Measurements from ENCODE around the gene CEP85L.

The CEP85L gene

DNA sequence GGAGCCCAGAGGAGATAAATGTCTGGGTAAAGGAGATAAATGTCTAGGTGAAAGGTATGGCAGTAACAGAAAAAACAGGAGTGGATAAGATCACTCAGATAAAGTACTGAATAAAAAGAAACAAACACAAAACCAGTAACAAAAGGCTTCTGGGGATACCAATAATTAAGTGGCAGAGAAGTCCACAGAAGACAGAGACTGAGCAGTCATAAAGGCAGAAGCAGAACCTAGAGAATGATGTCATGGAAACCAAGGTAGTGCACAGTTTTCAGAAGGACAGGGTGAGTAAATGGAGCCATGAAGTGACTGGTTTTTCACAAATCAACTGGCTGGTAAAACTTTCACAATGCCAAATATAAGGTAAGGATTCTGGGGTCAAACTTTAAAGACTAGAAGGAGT, 184.2 kb downstream of the CEP85L start:
- TF ChIP-seq, protein P1, sequence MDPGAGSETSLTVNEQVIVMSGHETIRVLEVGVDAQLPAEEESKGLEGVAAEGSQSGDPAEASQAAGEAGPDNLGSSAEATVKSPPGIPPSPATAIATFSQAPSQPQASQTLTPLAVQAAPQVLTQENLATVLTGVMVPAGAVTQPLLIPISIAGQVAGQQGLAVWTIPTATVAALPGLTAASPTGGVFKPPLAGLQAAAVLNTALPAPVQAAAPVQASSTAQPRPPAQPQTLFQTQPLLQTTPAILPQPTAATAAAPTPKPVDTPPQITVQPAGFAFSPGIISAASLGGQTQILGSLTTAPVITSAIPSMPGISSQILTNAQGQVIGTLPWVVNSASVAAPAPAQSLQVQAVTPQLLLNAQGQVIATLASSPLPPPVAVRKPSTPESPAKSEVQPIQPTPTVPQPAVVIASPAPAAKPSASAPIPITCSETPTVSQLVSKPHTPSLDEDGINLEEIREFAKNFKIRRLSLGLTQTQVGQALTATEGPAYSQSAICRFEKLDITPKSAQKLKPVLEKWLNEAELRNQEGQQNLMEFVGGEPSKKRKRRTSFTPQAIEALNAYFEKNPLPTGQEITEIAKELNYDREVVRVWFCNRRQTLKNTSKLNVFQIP (CRISPR knock-in tag; IDR thresholded peaks at IDR 0.05; ENCODE audit: borderline replicate concordance, low read depth): no peak
- TF ChIP-seq TCF4 (CRISPR knock-in tag; IDR thresholded peaks at IDR 0.05; ENCODE audit: borderline replicate concordance): no peak
- no peak for ATAC-seq

DNA sequence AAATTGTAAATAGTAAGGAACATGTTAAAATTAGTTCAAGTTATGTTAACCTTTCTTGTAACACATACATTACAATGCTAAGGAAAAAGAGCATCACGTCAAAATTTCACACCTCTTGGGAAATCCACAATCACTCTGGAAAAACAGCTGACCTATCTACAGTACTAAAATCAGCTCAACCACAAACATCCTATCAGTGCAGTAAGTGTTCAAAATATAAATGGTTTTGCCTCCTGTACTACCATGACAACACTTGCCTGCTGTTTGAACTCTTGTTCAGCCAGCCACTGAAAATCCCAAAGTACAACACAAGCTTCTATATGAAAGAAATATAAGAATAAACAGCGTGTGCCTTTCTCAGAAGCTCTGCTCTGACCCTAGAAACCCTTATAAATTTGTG, 186.8 kb downstream of the CEP85L start:
- no peak for ATAC-seq
- TF ChIP-seq TCF4 (CRISPR knock-in tag; IDR thresholded peaks at IDR 0.05; ENCODE audit: borderline replicate concordance) (no peak), RARB (CRISPR knock-in tag; IDR thresholded peaks at IDR 0.05) (no peak), ZNF70 (CRISPR knock-in tag; IDR thresholded peaks at IDR 0.05) (no peak), ZFP3 (CRISPR knock-in tag; IDR thresholded peaks at IDR 0.05) (no peak), ISL1 (CRISPR knock-in tag; IDR thresholded peaks at IDR 0.05) (no peak), ESRRG (CRISPR knock-in tag; IDR thresholded peaks at IDR 0.05) (no peak), OSR1 (CRISPR knock-in tag; IDR thresholded peaks at IDR 0.05) (no peak)
- TF ChIP-seq, protein P2, sequence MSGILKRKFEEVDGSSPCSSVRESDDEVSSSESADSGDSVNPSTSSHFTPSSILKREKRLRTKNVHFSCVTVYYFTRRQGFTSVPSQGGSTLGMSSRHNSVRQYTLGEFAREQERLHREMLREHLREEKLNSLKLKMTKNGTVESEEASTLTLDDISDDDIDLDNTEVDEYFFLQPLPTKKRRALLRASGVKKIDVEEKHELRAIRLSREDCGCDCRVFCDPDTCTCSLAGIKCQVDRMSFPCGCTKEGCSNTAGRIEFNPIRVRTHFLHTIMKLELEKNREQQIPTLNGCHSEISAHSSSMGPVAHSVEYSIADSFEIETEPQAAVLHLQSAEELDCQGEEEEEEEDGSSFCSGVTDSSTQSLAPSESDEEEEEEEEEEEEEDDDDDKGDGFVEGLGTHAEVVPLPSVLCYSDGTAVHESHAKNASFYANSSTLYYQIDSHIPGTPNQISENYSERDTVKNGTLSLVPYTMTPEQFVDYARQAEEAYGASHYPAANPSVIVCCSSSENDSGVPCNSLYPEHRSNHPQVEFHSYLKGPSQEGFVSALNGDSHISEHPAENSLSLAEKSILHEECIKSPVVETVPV (CRISPR knock-in tag; IDR thresholded peaks at IDR 0.05): no peak
- TF ChIP-seq, protein P3, sequence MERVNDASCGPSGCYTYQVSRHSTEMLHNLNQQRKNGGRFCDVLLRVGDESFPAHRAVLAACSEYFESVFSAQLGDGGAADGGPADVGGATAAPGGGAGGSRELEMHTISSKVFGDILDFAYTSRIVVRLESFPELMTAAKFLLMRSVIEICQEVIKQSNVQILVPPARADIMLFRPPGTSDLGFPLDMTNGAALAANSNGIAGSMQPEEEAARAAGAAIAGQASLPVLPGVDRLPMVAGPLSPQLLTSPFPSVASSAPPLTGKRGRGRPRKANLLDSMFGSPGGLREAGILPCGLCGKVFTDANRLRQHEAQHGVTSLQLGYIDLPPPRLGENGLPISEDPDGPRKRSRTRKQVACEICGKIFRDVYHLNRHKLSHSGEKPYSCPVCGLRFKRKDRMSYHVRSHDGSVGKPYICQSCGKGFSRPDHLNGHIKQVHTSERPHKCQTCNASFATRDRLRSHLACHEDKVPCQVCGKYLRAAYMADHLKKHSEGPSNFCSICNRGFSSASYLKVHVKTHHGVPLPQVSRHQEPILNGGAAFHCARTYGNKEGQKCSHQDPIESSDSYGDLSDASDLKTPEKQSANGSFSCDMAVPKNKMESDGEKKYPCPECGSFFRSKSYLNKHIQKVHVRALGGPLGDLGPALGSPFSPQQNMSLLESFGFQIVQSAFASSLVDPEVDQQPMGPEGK (CRISPR knock-in tag; IDR thresholded peaks at IDR 0.05; ENCODE audit: borderline replicate concordance): no peak
- TF ChIP-seq, protein P1 (CRISPR knock-in tag; IDR thresholded peaks at IDR 0.05; ENCODE audit: borderline replicate concordance, low read depth): no peak

DNA sequence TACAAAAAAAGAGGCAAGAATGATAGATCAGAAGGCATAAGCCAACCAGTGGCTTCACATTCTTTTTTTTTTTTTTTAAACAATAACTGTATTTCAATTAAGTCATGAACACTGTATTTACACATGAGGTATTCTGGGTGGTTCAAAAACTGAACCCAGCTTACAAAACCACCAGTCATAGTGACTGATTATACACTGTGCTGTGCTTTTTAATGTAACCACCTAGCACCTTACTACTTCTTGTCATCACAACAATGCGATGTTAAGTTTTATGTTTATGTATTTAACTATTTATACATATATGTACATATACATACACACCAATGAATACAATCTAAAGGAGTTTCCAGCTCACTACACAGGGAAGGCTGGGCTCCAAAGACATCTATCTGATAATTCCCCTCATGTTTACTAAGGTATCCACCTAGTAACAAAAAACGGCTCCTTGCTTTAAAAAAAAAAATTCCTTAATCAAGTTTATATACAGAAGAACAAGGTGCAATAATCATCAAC, 190.4 kb downstream of the CEP85L start:
- no peak for TF ChIP-seq ZFP3 (CRISPR knock-in tag; IDR thresholded peaks at IDR 0.05)
- no peak for TF ChIP-seq ZNF70 (CRISPR knock-in tag; IDR thresholded peaks at IDR 0.05)
- TF ChIP-seq, protein P4, sequence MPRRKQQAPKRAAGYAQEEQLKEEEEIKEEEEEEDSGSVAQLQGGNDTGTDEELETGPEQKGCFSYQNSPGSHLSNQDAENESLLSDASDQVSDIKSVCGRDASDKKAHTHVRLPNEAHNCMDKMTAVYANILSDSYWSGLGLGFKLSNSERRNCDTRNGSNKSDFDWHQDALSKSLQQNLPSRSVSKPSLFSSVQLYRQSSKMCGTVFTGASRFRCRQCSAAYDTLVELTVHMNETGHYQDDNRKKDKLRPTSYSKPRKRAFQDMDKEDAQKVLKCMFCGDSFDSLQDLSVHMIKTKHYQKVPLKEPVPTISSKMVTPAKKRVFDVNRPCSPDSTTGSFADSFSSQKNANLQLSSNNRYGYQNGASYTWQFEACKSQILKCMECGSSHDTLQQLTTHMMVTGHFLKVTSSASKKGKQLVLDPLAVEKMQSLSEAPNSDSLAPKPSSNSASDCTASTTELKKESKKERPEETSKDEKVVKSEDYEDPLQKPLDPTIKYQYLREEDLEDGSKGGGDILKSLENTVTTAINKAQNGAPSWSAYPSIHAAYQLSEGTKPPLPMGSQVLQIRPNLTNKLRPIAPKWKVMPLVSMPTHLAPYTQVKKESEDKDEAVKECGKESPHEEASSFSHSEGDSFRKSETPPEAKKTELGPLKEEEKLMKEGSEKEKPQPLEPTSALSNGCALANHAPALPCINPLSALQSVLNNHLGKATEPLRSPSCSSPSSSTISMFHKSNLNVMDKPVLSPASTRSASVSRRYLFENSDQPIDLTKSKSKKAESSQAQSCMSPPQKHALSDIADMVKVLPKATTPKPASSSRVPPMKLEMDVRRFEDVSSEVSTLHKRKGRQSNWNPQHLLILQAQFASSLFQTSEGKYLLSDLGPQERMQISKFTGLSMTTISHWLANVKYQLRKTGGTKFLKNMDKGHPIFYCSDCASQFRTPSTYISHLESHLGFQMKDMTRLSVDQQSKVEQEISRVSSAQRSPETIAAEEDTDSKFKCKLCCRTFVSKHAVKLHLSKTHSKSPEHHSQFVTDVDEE (CRISPR knock-in tag; IDR thresholded peaks at IDR 0.05): no peak
- TF ChIP-seq, protein P1 (CRISPR knock-in tag; IDR thresholded peaks at IDR 0.05; ENCODE audit: borderline replicate concordance, low read depth): no peak
- TF ChIP-seq ZNF565 (CRISPR knock-in tag; conservative IDR thresholded peaks at IDR 0.05; ENCODE audit: low read depth): no peak
- TF ChIP-seq ZFP30 (CRISPR knock-in tag; IDR thresholded peaks at IDR 0.05): no peak
- TF ChIP-seq, protein P2 (CRISPR knock-in tag; IDR thresholded peaks at IDR 0.05): no peak
- TF ChIP-seq RARB (CRISPR knock-in tag; IDR thresholded peaks at IDR 0.05): no peak
- no peak for TF ChIP-seq PPARA (CRISPR knock-in tag; IDR thresholded peaks at IDR 0.05; ENCODE audit: borderline replicate concordance)
- no peak for TF ChIP-seq ESRRG (CRISPR knock-in tag; IDR thresholded peaks at IDR 0.05)
- TF ChIP-seq TCF4 (CRISPR knock-in tag; IDR thresholded peaks at IDR 0.05; ENCODE audit: borderline replicate concordance): no peak
- no peak for TF ChIP-seq ARNTL (CRISPR knock-in tag; IDR thresholded peaks at IDR 0.05; ENCODE audit: borderline replicate concordance, low read depth)
- TF ChIP-seq SNAI2 (CRISPR knock-in tag; IDR thresholded peaks at IDR 0.05): no peak
- TF ChIP-seq CSDC2 (CRISPR knock-in tag; IDR thresholded peaks at IDR 0.05): no peak
- no peak for TF ChIP-seq OSR1 (CRISPR knock-in tag; IDR thresholded peaks at IDR 0.05)
- no peak for TF ChIP-seq TOX (CRISPR knock-in tag; IDR thresholded peaks at IDR 0.05; ENCODE audit: borderline replicate concordance)
- no peak for ATAC-seq
